Measurements from ENCODE around the gene EIF4B. TPM values are rescaled to one million over a fixed set of nuclear protein-coding genes. Genes with fewer than 3 reads are reported as not detected.

The EIF4B gene
- total and polyA plus RNA-seq, 2 of the 8 experiments (the other 6 are each of a cell fraction or from before 2014, with no cell fraction given) = 269 to 816 TPM

GRCh38 chr12:53061404-53062010 is 55.3 kb downstream of the EIF4B start:
- H3K79me1 ChIP-seq (ENCODE audit: low read depth, low read length) = no peaks in the 10 kb centered on the region
- no peak overlapping the region for H3K4me2 ChIP-seq (ENCODE audit: insufficient read depth in 1 of 2, low read depth in 2 of 2, low read length in 2 of 2)
- H2BK15ac ChIP-seq (ENCODE audit: low read length) = no peak overlapping the region
- H4K20me1 ChIP-seq (replicated peaks in 1 of 2; ENCODE audit: control insufficient read depth in 1 of 2, insufficient read depth in 2 of 2, low read length in 2 of 2) = peaks cover 0 to 2% of the 10 kb centered on the region in 2 experiments
- H3K36me3 ChIP-seq (ENCODE audit: control insufficient read depth in 2 of 4, insufficient read depth in 4 of 4, low read length in 3 of 4) = no peaks in the 10 kb centered on the region
- POLR2A ChIA-PET (ENCODE audit: partially characterized antibody) = interaction anchor here (0.9 to 5.9 kb wide), 10 partner anchors 8 to 245 kb away, joined by 3 to 26 read pairs (median 4); partner anchors contain the start of genes RARG and TNS2
- TF ChIP-seq RBBP5 (IDR thresholded peaks at IDR 0.05; ENCODE audit: borderline replicate concordance, low read depth, low read length) (no peak), RAD21 (IDR thresholded peaks at IDR 0.05 in 1 of 2, conservative IDR thresholded peaks at IDR 0.05 in 1 of 2; ENCODE audit: low read depth in 2 of 2, low read length in 2 of 2) (peak; percentile 43 to 59), YY1 (IDR thresholded peaks at IDR 0.05; ENCODE audit: low read depth, low read length) (0 out of 2 replicates have a peak, but pooled peaks have one; percentile 26), CTCF (IDR thresholded peaks at IDR 0.05; ENCODE audit: control extremely low read depth in 1 of 3, insufficient read depth in 1 of 3, low read depth in 1 of 3, low read length in 3 of 3) (peak in 2 of 3 experiments; percentile 67 to 69; a peak in 3 of 4 replicates)
- CTCF ChIA-PET (ENCODE audit: partially characterized antibody) = interaction anchor here (0.6 to 22.4 kb wide), 20 partner anchors 8 to 803 kb away, joined by 3 to 531 read pairs (median 4); partner anchors contain the start of genes ESPL1, IGFBP6, SOAT2 and SPRYD3
- no peak overlapping the region for H3K27ac ChIP-seq (ENCODE audit: low read depth, low read length)
- WGBS, 2 experiments (ENCODE audit: extremely low coverage in 1 of 2, insufficient coverage in 1 of 2, insufficient read length in 1 of 2, insufficient replicate concordance in 2 of 2, low coverage in 1 of 2, low lambda C conversion rate in 2 of 2, missing lambda C conversion rate in 1 of 2) = 78% methylated on average over 5 of the region's 5 CpGs; no CpG with 5 or more reads in 1 of the 2 experiments
- H4K8ac ChIP-seq (ENCODE audit: extremely low read depth, insufficient read depth, low read length) = peak overlapping the region; percentile 20; the same call in 1 of the 2 replicates
- no peaks in the 10 kb centered on the region for H3K79me2 ChIP-seq (ENCODE audit: control insufficient read depth in 1 of 2, insufficient read depth in 2 of 2, low read length in 2 of 2)
- no peak for DNase-seq (ENCODE audit: low read depth in 1 of 2, low spot score in 2 of 2)
- H3K14ac ChIP-seq (ENCODE audit: insufficient read length) = no peak overlapping the region
- no peak overlapping the region for H2BK20ac ChIP-seq (ENCODE audit: low read length)
- peaks cover 0 to 7% (median 0%) of the 10 kb centered on the region in 4 experiments; a peak in 2 of 7 replicates for H3K4me1 ChIP-seq (replicated peaks in 1 of 4; ENCODE audit: control insufficient read depth in 3 of 4, insufficient read depth in 4 of 4, low read length in 3 of 4)
- H2BK5ac ChIP-seq (ENCODE audit: low read depth, low read length) = no peak overlapping the region
- no peak overlapping the region for H3K56ac ChIP-seq (replicated peaks; ENCODE audit: insufficient read length, low read depth, low read length)
- no peak overlapping the region for H2AK5ac ChIP-seq (ENCODE audit: low read depth, low read length)
- H3K18ac ChIP-seq (ENCODE audit: extremely low read depth, low read length) = no peak overlapping the region
- peaks cover 0 to 9% (median 4%) of the 10 kb centered on the region in 4 experiments; a peak in 4 of 7 replicates for H3K27me3 ChIP-seq (replicated peaks in 1 of 4; ENCODE audit: control insufficient read depth in 3 of 4, extremely low read depth in 1 of 4, insufficient read depth in 3 of 4, low read length in 3 of 4)
- FAIRE-seq = no peak
- no peaks in the 10 kb centered on the region for H3K9me3 ChIP-seq (ENCODE audit: insufficient read depth in 2 of 2, low read depth in 1 of 2, low read length in 1 of 2)
- no peak overlapping the region for H2BK120ac ChIP-seq (replicated peaks; ENCODE audit: low read depth, low read length)
- H4K5ac ChIP-seq (ENCODE audit: insufficient read length, low read depth, low read length) = no peak overlapping the region
- H3K23ac ChIP-seq (ENCODE audit: insufficient read length) = no peak overlapping the region
- no peak overlapping the region for H3K4me3 ChIP-seq (ENCODE audit: extremely low read depth in 1 of 4, insufficient read depth in 2 of 4, low read depth in 3 of 4, low read length in 4 of 4)
- H3K23me2 ChIP-seq (ENCODE audit: low read depth, low read length) = no peaks in the 10 kb centered on the region
- no peak overlapping the region for H2AFZ ChIP-seq (ENCODE audit: low read length)
- no peak overlapping the region for H4K91ac ChIP-seq (replicated peaks; ENCODE audit: insufficient read length, low read length)
- no peak overlapping the region for H2BK12ac ChIP-seq (ENCODE audit: low read depth, low read length)
- no peak overlapping the region for H3K4ac ChIP-seq (replicated peaks; ENCODE audit: insufficient read length, low read depth, low read length)
- no peak overlapping the region for H3K9ac ChIP-seq (replicated peaks in 1 of 4; ENCODE audit: extremely low read depth in 1 of 4, low read depth in 3 of 4, low read length in 3 of 4)
